HepG2 (cell line): Measurements from ENCODE around the gene BTF3L4. TPM values are rescaled to one million over a fixed set of nuclear protein-coding genes. Genes with fewer than 3 reads are reported as not detected.
A peak's percentile ranks its signal among the peaks of the same experiment; 100 is the strongest.

Source experiments
- BRCA1 ChIP-seq: sonication (generic); formaldehyde crosslinking; IDR thresholded peaks from 2 replicates; pipeline ENCODE4 v1.4.0; 2020; ENCODE audit warnings: missing genetic modification reagents
- HDAC1 ChIP-seq: sonication (generic); formaldehyde crosslinking; IDR thresholded peaks from 2 replicates; pipeline ENCODE4 v1.5.1; 2020; ENCODE audit warnings: mild to moderate bottlenecking, missing genetic modification reagents
- HNF4A ChIP-seq: sonication (generic); formaldehyde crosslinking; IDR thresholded peaks from 2 replicates; pipeline ENCODE4 v1.4.0; 2020; ENCODE audit warnings: missing genetic modification reagents
- HNRNPL ChIP-seq: fragments of 200-400 bp; formaldehyde crosslinking; IDR thresholded peaks from 2 replicates; pipeline ENCODE4 v1.6.1; 2017; ENCODE audit warnings: mild to moderate bottlenecking, low read depth, low read length
- KAT8 ChIP-seq: IDR thresholded peaks from 2 replicates; pipeline ENCODE4 v1.6.1; 2016; ENCODE audit warnings: missing genetic modification reagents, missing compliant biosample characterization
- NFIB ChIP-seq: sonication (generic); formaldehyde crosslinking; IDR thresholded peaks from 2 replicates; pipeline ENCODE4 v1.9.0; 2021; ENCODE audit warnings: missing genetic modification reagents, mild to moderate bottlenecking, borderline replicate concordance
- NR3C1 ChIP-seq: sonication (generic); formaldehyde crosslinking; IDR thresholded peaks from 2 replicates; pipeline ENCODE4 v1.4.0; 2020; ENCODE audit warnings: missing genetic modification reagents
- ONECUT2 ChIP-seq: sonication (generic); formaldehyde crosslinking; IDR thresholded peaks from 2 replicates; pipeline ENCODE4 v1.4.0; 2020; ENCODE audit warnings: missing genetic modification reagents
- PHF8 ChIP-seq: sonication (generic); formaldehyde crosslinking; IDR thresholded peaks from 2 replicates; pipeline ENCODE4 v1.5.0; 2020; ENCODE audit warnings: missing genetic modification reagents
- PRPF4 ChIP-seq: fragments of 200-400 bp; formaldehyde crosslinking; IDR thresholded peaks from 2 replicates; pipeline ENCODE4 v1.6.1; 2016; ENCODE audit warnings: low read length, low read depth; ENCODE audit not compliant: poor library complexity, severe bottlenecking
- SALL1 ChIP-seq: sonication (generic); formaldehyde crosslinking; IDR thresholded peaks from 2 replicates; pipeline ENCODE4 v1.8.0; 2022; ENCODE audit warnings: mild to moderate bottlenecking, missing genetic modification reagents
- TEAD3 ChIP-seq: optimal IDR thresholded peaks from 2 replicates; pipeline ENCODE3; 2016; ENCODE audit warnings: borderline replicate concordance
- ZC3H4 ChIP-seq: sonication (generic); formaldehyde crosslinking; IDR thresholded peaks from 2 replicates; pipeline ENCODE4 v1.4.0; 2020; ENCODE audit warnings: missing genetic modification reagents, borderline replicate concordance
- ZFAT ChIP-seq: sonication (generic); formaldehyde crosslinking; conservative IDR thresholded peaks from 2 replicates; pipeline ENCODE4 v1.8.1; 2023; ENCODE audit warnings: missing genetic modification reagents, inconsistent platforms
- ZFP90 ChIP-seq: sonication (generic); formaldehyde crosslinking; IDR thresholded peaks from 2 replicates; pipeline ENCODE4 v1.8.0; 2022; ENCODE audit warnings: missing genetic modification reagents, mild to moderate bottlenecking, inconsistent platforms, borderline replicate concordance
- ZFYVE20 ChIP-seq: sonication (generic); formaldehyde crosslinking; IDR thresholded peaks from 2 replicates; pipeline ENCODE4 v1.8.0; 2023; ENCODE audit warnings: low read depth, mild to moderate bottlenecking, moderate library complexity, missing genetic modification reagents, borderline replicate concordance
- ZNF121 ChIP-seq: sonication (generic); formaldehyde crosslinking; IDR thresholded peaks from 2 replicates; pipeline ENCODE4 v1.5.0; 2020; ENCODE audit warnings: mild to moderate bottlenecking, missing genetic modification reagents
- ZNF44 ChIP-seq: sonication (generic); formaldehyde crosslinking; IDR thresholded peaks from 2 replicates; pipeline ENCODE4 v1.5.1; 2020; ENCODE audit warnings: mild to moderate bottlenecking, missing genetic modification reagents
- ZNF496 ChIP-seq: sonication (generic); formaldehyde crosslinking; IDR thresholded peaks from 2 replicates; pipeline ENCODE4 v1.8.1; 2023; ENCODE audit warnings: mild to moderate bottlenecking, moderate library complexity, missing genetic modification reagents; ENCODE audit not compliant: insufficient replicate concordance
- ZNF839 ChIP-seq: sonication (generic); formaldehyde crosslinking; IDR thresholded peaks from 2 replicates; pipeline ENCODE4 v1.4.0; 2020; ENCODE audit warnings: missing genetic modification reagents, mild to moderate bottlenecking, borderline replicate concordance
- ZSCAN29 ChIP-seq: sonication (generic); formaldehyde crosslinking; conservative IDR thresholded peaks from 2 replicates; pipeline ENCODE4 v1.4.0; 2020; ENCODE audit warnings: mild to moderate bottlenecking, missing genetic modification reagents
- ZZZ3 ChIP-seq: sonication (generic); formaldehyde crosslinking; IDR thresholded peaks from 2 replicates; pipeline ENCODE4 v1.4.0; 2020; ENCODE audit warnings: missing genetic modification reagents, mild to moderate bottlenecking, borderline replicate concordance
- polyA plus RNA-seq, 8 experiments: library from polyadenylated mRNA; depleted of rRNA in 3 of 8; stranded (reverse) in 7 of 8; unstranded in 1 of 8; fragments of >200 nt; fragmentation: Illumina TruSeq in 4 of 8; extraction: Trizol in 4 of 8; gene quantifications; 2 replicates each; pipeline versions ENCODE4 v1.2.1 to v1.2.3, GENCODE V29; 2011 to 2016; ENCODE audit warnings: low read depth in 4 of 8, missing spikeins in 1 of 8, mixed read lengths in 1 of 8; ENCODE audit not compliant: insufficient read depth in 1 of 8
- total RNA-seq, 5 experiments: library from RNA; depleted of rRNA; stranded (reverse); fragments of >200 nt; fragmentation: Illumina TruSeq; extraction: Trizol; gene quantifications; 2 replicates each; pipeline ENCODE4 v1.2.3, GENCODE V29; 2016; ENCODE audit warnings: low read depth in 1 of 5
- TF ChIP-seq, protein P1 (sequence below): sonication (generic); formaldehyde crosslinking; IDR thresholded peaks from 2 replicates; pipeline ENCODE4 v1.8.0; 2022; ENCODE audit warnings: mild to moderate bottlenecking, missing genetic modification reagents, moderate library complexity
- TF ChIP-seq, protein P2 (sequence below): sonication (generic); formaldehyde crosslinking; IDR thresholded peaks from 2 replicates; pipeline ENCODE4 v1.4.0; 2020; ENCODE audit warnings: mild to moderate bottlenecking, missing genetic modification reagents
- TF ChIP-seq, protein P3 (sequence below): sonication (generic); formaldehyde crosslinking; IDR thresholded peaks from 2 replicates; pipeline ENCODE4 v1.4.0; 2020; ENCODE audit warnings: missing genetic modification reagents
- TF ChIP-seq, protein P4 (sequence below): sonication (generic); formaldehyde crosslinking; IDR thresholded peaks from 2 replicates; pipeline ENCODE4 v1.8.0; 2022; ENCODE audit warnings: mild to moderate bottlenecking, missing genetic modification reagents

The BTF3L4 gene
- total and polyA plus RNA-seq, 2 of the 13 experiments (the other 11 are each of a cell fraction or from before 2014, with no cell fraction given), result 59.0 to 74.3 TPM

DNA sequence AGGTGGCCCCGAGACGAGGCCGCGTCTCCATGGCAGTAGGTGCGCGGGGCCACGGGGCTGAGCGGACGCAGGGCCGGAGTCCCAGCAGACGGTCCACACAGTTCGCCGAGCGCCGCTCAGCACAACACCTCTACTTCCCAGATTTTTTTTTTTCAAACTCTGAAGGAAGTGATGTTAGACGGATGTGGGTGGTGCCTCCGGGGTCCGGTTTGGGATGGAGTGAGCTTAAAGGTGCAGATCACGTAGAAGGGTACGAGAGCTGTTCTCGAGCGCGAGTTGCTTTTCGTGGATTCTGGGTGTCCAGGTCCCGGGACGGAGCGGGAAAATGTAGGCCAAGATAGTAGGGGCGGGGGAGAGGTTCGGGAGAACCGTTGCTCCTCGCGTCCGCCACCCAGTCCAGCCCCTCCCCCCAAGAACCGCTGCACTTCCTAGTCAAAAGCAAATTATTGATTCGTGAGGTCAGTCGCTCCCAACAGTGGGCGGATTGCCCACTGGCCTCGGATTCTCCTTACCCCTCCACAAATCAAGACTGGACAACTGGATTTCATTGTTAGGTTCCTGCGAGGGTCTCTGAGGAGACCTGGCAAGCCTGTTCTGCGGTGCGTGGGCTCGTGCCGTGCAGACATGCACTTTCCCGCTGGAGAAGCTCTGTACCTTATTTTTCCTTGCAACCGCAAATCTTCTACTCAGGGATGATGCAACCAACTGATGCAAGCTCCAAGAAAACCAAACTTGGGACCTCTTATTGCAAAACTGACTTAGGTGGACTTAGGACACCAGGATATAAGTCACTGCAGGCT is 829 bp upstream of the BTF3L4 start, which contains the start of gene TXNDC12 (continued):
- TF ChIP-seq, protein P1, sequence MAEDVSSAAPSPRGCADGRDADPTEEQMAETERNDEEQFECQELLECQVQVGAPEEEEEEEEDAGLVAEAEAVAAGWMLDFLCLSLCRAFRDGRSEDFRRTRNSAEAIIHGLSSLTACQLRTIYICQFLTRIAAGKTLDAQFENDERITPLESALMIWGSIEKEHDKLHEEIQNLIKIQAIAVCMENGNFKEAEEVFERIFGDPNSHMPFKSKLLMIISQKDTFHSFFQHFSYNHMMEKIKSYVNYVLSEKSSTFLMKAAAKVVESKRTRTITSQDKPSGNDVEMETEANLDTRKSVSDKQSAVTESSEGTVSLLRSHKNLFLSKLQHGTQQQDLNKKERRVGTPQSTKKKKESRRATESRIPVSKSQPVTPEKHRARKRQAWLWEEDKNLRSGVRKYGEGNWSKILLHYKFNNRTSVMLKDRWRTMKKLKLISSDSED (CRISPR knock-in tag), result no peak
- TF ChIP-seq ZNF496 (CRISPR knock-in tag) (no peak), KAT8 (CRISPR knock-in tag) (peak; percentile 94), TEAD3 (CRISPR knock-in tag) (peak; percentile 5), ZNF839 (CRISPR knock-in tag) (no peak), ONECUT2 (peak; percentile 95), ZSCAN29 (CRISPR knock-in tag) (peak; percentile 93; the same call in 1 of the 2 replicates), ZC3H4 (CRISPR knock-in tag) (peak; percentile 80; the same call in 1 of the 2 replicates), SALL1 (peak; percentile 78), NR3C1 (CRISPR knock-in tag) (no peak), ZFP90 (no peak), ZFAT (CRISPR knock-in tag) (no peak), HNRNPL (no peak), ZNF44 (peak; percentile 85; the same call in 1 of the 2 replicates), HDAC1 (peak; percentile 85; the same call in 1 of the 2 replicates), ZZZ3 (CRISPR knock-in tag) (no peak; the same call in 1 of the 2 replicates), PRPF4 (peak; percentile 61), BRCA1 (CRISPR knock-in tag) (peak; percentile 87; the same call in 1 of the 2 replicates), NFIB (CRISPR knock-in tag) (no peak), ZNF121 (0 out of 2 replicates have a peak, but pooled peaks have one; percentile 8), ZFYVE20 (CRISPR knock-in tag) (0 out of 2 replicates have a peak, but pooled peaks have one; percentile 57), PHF8 (CRISPR knock-in tag) (peak; percentile 69), HNF4A (CRISPR knock-in tag) (peak; percentile 13; the same call in 1 of the 2 replicates)
- TF ChIP-seq, protein P2, sequence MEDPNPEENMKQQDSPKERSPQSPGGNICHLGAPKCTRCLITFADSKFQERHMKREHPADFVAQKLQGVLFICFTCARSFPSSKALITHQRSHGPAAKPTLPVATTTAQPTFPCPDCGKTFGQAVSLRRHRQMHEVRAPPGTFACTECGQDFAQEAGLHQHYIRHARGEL, result 0 out of 2 replicates have a peak, but pooled peaks have one; percentile 59
- TF ChIP-seq, protein P3, sequence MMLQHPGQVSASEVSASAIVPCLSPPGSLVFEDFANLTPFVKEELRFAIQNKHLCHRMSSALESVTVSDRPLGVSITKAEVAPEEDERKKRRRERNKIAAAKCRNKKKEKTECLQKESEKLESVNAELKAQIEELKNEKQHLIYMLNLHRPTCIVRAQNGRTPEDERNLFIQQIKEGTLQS (CRISPR knock-in tag), result peak; percentile 88
- TF ChIP-seq, protein P4, sequence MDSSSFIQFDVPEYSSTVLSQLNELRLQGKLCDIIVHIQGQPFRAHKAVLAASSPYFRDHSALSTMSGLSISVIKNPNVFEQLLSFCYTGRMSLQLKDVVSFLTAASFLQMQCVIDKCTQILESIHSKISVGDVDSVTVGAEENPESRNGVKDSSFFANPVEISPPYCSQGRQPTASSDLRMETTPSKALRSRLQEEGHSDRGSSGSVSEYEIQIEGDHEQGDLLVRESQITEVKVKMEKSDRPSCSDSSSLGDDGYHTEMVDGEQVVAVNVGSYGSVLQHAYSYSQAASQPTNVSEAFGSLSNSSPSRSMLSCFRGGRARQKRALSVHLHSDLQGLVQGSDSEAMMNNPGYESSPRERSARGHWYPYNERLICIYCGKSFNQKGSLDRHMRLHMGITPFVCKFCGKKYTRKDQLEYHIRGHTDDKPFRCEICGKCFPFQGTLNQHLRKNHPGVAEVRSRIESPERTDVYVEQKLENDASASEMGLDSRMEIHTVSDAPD (CRISPR knock-in tag), result no peak
